ENCODE measurements around the gene DENR.
"Not testable (repeated sequence)": the region's sequence is repeated elsewhere in the genome, so short reads cannot be mapped to it uniquely, and the experiment has no call there.

The DENR gene

DNA sequence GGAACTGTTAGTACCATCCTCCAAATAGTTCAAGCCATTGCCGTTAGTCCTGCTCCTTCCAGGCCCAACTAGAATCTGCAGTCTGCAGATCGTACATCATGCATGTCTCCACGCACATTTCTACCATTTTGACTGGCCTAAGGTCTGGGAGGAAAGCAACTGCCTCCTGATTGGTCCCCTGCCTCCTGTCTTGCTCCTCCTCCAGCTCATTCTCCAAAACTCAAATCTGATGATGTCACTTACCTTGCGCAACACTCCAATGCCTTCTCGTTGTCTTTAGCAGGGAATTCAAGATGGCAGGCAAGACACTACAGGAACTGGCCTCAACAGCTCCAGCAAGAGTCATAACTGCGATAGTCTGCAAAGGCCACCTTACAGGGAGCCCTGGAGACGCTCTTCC lies 12.3 kb upstream of the DENR start:
- no peak for DNase-seq (ENCODE audit: low spot score)

- no peak for DNase-seq (ENCODE audit: low spot score)
Measured at GRCh38 chr12:122743895-122744525, 8.6 kb upstream of the DENR start.

GRCh38 chr12:122747224-122748135 lies 5.1 kb upstream of the DENR start:
- no peak for DNase-seq (ENCODE audit: low spot score)

DNA sequence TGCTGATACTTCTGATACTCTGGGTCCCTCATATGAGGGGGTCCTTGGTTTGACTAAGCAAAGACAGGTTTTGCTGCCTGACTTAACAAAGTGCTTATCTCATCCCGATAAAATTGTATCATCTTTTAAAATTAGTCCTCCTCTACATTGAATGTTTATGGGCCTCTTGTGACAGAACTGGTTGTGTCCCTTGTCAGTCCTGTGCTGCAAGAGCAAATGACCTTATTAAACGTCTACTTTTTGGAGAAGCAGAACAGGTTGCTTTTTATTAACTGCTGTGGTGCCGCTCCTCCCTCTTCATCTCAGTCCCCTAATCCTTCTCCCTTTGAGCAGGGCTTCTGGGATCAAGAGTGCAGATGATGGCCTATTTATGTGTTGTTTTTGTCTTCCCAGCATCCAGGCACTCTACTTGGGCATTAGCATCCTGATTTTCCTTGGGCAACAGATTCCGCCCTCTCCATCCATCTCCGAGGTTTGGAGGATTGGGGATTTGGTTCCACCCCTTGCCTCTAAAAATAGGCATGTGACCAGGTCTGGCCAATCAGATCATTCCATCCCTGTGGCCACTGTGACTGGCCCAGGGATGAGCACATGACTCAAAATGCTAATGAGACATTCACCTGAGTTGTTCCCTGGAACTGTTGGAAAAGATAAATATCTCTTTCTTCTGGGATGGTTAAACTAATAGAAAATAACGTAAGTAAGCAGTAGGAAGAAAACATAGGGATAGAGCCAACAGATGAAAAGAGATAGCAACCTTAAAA lies 2.9 kb upstream of the DENR start:
- no peak for DNase-seq (ENCODE audit: low spot score)

DNA sequence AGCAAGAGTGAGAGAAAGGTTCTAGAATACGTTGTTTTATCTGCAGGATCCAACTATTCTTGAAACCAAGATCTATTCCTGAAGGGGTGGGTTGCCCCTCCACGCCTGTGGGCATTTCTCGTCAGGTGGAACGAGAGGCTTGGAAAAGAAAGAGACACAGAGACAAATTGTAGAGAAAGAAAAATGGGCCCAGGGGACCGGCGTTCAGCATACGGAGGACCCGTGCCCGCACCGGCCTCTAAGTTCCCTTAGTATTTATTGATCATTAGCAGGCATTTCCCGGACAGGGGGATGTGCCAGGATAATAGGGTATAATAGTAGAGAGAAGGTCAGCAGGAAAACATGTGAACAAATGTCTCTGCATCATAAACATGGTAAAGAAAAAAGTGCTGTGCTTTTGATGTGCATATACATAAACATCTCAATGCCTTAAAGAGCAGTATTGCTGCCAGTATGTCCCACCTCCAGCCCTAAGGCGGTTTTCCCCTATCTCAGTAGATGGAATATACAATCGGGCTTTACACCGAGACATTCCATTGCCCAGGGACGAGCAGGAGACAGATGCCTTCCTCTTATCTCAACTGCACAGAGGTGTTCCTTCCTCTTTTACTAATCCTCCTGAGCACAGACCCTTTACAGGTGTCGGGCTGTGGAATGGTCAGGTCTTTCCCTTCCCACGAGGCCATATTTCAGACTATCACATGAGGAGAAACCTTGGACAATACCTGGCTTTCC lies 1.7 kb upstream of the DENR start:
- DNase-seq (ENCODE audit: low spot score): not testable (repeated sequence)

DNA sequence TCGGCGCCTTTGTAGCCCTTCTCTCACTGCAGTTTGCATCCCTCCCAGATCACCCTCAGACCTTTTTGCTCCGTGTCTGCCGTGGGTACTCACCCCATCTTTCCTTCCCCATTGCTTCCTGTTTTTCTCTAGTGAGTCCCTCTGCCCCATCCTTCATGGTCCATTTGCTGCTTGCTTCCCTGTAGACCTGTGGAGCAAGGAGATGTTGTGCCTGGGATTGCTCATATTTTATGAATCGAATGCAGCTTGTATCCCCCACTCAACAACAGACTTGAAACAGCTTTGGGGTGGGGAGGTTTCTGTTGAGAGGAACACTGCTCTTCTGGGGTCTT lies 661 bp downstream of the DENR start:
- no peak for DNase-seq (ENCODE audit: low spot score)

GRCh38 chr12:122754790-122755189 lies 2.2 kb downstream of the DENR start:
- no peak for DNase-seq (ENCODE audit: low spot score)

DNA sequence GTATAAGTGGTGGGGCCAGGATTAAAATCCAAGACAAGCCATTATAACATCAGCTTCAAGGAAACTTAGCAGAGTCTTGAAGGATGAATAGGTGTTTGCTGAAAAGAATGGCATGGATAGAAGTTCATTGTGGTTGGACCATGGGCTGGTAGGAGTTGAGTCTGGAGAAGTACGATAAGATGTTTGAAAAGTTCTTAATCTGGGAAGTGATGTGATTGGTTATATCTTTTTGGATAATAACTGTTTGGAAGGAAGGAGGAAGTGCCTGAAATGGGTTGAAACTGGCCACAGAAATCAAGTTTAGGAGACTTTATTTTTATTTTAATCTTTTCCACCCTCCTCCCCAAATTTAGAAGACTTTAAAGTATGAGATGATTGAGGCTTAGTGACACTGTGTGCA lies 4.9 kb downstream of the DENR start:
- DNase-seq (ENCODE audit: low spot score): no peak

GRCh38 chr12:122785503-122785902 lies 32.9 kb downstream of the DENR start:
- no peak for DNase-seq (ENCODE audit: low spot score)

DNA sequence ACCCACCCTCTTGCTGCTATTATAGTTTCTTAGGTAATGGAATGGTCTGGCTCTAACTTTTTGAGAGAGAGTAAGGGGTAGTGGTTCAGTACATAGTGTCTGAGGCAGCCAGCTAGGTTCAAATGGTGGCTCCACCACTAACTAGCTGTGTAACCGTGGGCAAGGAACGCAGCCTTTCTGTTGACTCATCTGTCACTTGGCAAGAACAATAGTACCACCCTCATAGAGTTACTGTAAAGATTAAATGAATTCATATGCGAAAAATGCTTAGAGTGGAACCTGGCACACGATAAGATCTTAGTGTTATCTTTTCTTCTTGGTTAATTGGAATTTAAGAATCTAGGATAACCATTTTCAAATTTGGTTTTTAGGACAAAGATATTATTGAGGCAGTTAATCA lies 35.8 kb downstream of the DENR start:
- no peak for DNase-seq (ENCODE audit: low spot score)

GRCh38 chr12:122789637-122790036 lies 37.0 kb downstream of the DENR start:
- no peak for DNase-seq (ENCODE audit: low spot score)

DNA sequence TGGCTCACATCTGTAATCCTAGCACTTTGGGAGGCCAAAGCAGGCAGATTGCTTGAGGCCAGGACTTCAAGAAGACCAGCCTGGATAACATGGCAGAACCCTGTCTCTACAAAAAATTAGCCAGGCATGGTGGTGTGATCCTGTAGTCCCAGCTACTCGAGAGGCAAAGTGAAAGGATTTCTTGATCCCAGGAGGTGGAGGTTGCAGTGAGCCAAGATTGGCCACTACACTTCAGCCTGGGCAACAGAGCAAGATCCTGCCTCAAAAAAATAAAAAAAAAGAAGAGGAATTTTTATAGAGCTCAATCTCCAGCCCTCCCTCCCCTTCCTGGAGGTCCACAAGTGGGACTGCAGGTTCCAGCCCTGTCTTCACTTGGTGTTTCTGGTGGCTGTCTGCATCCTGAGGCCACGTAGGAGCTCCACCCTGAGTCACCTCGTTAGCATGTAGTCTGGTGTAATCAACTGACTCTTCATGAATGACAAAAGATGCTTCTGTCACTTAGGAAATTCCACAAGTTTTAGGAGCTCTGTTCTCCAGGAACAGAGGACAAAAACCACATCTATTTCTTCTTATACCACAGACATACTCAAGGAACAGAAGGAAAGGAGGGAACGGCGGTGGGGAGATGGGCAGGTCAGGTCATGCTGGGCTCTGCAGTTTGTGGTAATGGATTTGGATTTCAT lies 37.9 kb downstream of the DENR start:
- peak; percentile 63 for DNase-seq (ENCODE audit: low spot score)

DNA sequence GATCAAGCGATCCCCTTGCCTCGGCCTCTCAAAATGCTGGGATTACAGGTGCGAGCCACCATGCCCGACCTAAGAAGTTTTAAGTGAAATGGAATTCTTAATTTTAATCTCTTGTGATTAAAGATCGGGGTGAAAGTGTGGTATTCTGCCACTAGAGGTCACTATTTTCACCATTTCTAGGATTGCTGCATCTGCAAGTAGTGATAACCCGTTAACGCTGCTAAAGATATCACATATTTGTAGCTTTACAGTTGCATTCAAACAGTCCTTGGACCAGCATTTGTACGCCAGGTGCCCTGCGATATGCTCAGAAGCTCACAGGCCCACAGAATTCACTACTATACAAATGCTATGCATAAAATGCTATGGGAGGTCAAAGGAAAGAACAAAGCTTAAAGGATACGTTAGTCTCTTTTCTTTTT lies 41.1 kb downstream of the DENR start:
- DNase-seq (ENCODE audit: low spot score): peak; percentile 68

DNA sequence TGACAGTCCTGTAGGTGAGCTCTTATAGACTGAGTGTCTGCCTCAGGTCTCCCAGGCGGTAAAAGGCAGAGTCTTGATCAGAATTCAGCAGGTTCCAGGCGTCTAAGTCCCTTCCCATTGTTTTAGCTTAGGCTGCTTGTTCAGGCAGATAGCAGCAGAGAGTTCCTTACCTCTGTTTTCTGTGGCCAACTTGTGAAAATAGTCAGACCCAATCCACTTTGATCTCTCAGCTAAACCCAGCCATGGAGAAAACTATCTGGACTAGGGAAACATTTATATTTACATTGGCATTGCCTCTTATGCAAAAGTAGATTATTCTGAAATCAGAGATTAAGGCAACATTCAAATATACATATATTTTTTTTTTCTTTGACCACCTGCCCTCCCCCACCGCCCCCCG lies 43.2 kb downstream of the DENR start:
- no peak for DNase-seq (ENCODE audit: low spot score)

- DNase-seq (ENCODE audit: low spot score): no peak
Measured at GRCh38 chr12:122799641-122800243, 47.1 kb downstream of the DENR start.

GRCh38 chr12:122803937-122804336 lies 51.3 kb downstream of the DENR start:
- DNase-seq (ENCODE audit: low spot score): no peak

DNA sequence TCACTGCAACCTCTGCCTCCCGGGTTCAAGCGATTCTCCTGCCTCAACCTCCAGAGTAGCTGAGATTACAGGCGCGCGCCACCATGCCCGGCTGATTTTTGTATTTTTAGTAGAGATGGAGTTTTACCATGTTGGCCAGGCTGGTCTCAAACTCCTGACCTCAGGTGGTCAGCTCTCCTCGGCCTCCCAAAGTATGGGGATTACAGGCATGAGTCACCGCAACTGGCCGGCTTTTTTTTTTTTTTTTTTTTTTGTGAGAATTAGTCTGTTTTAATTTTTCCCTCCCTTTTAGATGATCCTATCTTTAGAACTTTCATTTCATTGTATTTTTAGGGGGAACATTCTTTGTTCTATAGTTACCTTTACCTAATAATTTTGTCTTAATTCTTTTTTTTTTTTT lies 52.3 kb downstream of the DENR start:
- not testable (repeated sequence) for DNase-seq (ENCODE audit: low spot score)

DNA sequence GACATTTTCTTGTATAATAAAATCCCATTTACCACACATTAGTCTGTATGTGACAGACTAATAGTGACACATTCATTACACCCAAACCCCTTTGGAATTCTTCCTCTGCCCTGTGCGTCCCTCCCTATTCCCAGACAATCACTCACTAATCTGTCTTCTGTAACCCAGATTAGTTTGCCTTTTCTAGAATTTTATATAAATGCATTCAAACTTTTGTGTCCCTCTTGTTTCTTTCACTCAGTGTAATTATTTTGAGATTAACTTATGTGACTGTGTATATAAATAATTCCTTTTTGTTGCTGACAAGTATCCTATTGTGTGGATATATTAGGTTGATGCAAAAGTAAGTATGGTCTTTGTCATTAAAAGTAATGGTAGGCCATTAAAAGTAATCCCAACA lies 55.0 kb downstream of the DENR start:
- DNase-seq (ENCODE audit: low spot score): no peak

- no peak for DNase-seq (ENCODE audit: low spot score)
Measured at GRCh38 chr12:122811777-122812176, 59.2 kb downstream of the DENR start.

DNA sequence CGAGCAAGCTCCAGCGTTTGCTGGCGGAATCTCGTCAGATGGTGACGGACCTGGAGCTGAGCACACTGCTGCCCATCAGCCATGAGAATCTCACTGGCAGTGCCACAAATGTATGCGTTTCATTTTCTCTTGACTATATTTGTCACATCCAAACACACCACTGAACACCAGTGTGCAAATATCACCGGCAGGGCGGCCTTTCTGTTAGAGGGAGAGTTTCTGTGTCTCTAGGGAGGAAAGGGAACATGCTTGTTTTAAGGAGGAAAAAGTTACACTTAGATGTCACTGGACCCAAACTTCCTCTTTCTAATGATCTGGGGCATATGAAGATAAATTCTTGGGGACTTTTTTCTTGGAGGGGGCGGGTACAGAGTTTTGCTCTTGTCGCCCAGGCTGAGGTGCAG lies 60.7 kb downstream of the DENR start:
- no peak for DNase-seq (ENCODE audit: low spot score)

DNA sequence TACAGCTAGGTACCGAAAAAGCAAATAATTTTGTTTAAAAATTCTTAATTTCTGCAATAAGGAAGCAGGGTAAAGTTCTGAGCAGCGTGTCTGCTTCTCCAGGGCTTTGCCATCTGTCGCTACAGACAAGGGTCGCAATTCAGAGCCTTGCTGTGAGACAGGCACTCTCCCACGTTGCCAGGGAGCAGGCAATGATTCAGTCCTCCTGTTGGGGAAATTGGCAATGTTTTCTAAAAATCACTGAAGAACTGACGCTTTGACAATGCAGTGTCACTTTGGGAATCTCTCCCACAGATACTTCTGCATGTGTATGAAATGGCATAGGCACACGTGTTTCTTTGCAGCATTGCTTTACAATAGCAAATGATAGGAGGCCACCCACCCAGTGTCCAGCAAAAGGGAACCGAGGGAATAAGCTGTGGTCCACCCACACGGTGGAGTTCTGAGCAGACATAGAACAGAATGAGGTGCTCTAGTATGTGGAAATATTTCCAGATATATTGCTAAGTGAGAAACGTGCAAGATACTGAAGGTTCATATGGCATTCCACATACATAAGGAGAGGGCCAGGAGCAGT lies 66.7 kb downstream of the DENR start:
- DNase-seq (ENCODE audit: low spot score): no peak
